Measurements from ENCODE around the gene MGST3.

DNA sequence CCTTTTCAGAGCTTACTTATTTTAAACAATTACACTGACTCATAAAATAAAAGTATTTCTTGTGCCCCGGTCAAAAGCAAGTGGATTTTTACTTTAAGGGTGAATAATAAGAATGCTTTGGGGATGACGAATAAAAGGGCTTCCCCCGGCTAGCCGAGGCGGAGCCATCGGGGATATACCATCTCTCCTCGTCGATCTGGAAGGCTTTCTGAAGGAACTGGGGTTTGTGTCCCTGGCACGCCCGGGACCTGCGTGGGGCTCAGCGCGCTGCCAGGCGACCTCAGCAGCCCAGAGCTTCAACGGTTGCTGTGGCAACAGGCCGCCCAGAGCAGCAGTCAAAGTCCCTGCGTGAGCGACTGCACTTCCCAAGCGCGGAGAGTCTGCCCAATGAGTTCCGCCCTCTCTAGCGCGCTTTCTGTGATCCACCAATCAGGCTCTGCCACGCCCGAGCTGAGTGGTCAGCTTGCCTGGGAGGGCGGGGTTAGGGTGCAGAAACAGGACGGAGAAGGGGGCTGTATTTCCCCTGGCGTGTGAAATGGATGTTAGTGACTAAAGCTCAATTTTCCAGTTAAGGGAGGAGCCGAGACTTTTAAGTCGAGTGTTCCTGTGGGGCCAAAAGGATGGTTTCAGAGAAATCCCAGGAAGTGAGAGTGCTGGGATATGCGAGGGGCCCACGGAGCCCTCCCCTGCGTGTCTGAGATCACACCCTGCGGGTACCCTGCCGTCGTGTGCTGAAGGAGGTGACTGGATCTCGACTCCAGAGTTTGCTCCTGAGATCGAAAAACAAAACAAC, 33.0 kb upstream of the MGST3 start:
- peak; percentile 8 to 33 for TF ChIP-seq POLR2A (IDR thresholded peaks at IDR 0.05)
- TF ChIP-seq, protein P1, sequence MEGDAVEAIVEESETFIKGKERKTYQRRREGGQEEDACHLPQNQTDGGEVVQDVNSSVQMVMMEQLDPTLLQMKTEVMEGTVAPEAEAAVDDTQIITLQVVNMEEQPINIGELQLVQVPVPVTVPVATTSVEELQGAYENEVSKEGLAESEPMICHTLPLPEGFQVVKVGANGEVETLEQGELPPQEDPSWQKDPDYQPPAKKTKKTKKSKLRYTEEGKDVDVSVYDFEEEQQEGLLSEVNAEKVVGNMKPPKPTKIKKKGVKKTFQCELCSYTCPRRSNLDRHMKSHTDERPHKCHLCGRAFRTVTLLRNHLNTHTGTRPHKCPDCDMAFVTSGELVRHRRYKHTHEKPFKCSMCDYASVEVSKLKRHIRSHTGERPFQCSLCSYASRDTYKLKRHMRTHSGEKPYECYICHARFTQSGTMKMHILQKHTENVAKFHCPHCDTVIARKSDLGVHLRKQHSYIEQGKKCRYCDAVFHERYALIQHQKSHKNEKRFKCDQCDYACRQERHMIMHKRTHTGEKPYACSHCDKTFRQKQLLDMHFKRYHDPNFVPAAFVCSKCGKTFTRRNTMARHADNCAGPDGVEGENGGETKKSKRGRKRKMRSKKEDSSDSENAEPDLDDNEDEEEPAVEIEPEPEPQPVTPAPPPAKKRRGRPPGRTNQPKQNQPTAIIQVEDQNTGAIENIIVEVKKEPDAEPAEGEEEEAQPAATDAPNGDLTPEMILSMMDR (IDR thresholded peaks at IDR 0.05), result no peak

Data from Peyer's patch (tissue), 4 donors.